ENCODE measurements around the gene SH3PXD2B. TPM values are rescaled to one million over a fixed set of nuclear protein-coding genes. Genes with fewer than 3 reads are reported as not detected.

The SH3PXD2B gene
- total and polyA plus RNA-seq, 2 of the 13 experiments (the other 11 are each of a cell fraction or from before 2014, with no cell fraction given): 3.4 to 4.6 TPM

DNA sequence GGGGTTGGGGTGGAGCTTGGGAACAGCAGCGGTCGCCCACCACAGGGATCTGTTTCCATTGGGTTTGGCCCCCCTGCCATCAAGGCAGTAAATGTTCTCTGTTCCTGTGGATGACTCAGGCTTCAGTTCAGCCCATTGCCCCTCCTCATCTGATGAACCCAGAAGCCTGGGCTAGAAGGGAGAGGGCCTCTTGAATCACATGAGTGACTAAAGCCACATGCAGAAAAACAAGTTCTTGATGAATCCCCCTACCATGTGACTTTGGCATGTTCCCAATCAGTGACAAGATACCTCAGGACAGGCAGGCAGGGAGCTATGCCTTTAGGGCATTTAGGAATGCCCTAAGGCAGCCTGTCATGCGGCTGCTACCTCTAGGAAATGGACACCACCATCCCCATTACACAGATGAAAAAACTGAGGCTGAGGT is 2.5 kb downstream of the SH3PXD2B start (continued):
- TF ChIP-seq, protein P1, sequence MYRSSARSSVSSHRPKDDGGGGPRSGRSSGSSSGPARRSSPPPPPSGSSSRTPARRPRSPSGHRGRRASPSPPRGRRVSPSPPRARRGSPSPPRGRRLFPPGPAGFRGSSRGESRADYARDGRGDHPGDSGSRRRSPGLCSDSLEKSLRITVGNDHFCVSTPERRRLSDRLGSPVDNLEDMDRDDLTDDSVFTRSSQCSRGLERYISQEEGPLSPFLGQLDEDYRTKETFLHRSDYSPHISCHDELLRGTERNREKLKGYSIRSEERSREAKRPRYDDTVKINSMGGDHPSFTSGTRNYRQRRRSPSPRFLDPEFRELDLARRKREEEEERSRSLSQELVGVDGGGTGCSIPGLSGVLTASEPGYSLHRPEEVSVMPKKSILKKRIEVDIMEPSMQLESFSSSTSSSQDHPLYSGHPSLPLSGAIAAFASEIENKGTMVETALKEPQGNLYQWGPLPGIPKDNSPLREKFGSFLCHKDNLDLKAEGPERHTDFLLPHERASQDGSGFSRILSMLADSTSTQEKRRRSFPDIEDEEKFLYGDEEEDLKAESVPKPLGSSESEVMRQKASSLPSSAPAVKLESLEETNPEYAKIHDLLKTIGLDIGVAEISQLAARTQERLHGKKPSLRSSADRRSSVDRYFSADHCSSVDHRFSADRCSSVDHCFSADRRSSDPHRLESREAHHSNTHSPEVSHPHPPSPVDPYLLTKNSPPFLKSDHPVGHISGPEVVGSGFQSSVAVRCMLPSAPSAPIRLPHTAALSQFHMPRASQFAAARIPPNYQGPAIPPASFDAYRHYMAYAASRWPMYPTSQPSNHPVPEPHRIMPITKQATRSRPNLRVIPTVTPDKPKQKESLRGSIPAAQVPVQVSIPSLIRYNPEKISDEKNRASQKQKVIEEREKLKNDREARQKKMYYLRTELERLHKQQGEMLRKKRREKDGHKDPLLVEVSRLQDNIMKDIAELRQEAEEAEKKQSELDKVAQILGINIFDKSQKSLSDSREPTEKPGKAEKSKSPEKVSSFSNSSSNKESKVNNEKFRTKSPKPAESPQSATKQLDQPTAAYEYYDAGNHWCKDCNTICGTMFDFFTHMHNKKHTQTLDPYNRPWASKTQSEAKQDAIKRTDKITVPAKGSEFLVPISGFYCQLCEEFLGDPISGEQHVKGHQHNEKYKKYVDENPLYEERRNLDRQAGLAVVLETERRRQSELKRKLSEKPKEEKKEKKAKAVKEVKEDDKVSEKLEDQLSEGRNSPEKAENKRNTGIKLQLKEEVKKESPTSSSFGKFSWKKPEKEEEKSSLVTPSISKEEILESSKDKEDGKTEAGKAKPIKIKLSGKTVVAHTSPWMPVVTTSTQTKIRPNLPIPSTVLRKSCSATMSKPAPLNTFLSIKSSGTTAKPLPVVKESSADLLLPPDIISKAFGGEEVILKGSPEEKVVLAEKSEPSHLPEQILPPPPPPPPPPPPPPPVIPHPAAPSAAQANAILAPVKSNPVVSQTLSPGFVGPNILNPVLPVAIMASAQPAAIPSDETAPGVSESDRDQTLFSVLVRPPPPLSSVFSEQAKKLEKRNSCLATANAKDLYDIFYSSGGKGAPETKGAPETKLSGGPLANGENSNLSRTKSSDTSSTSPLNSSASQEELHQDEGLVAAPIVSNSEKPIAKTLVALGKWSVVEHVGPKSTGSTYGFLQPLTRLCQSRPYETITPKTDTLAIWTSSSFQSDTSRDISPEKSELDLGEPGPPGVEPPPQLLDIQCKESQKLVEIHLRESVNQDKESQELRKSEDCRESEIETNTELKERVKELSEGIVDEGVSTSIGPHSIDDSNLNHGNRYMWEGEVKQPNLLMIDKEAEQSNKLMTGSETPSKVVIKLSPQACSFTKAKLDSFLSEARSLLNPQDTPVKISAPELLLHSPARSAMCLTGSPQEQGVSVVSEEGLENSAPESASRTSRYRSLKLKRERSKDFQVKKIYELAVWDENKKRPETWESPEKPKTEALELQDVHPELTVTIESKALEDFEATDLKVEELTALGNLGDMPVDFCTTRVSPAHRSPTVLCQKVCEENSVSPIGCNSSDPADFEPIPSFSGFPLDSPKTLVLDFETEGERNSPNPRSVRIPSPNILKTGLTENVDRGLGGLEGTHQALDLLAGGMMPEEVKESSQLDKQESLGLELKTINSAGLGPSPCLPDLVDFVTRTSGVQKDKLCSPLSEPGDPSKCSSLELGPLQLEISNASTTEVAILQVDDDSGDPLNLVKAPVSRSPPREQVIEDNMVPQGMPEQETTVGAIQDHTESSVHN (CRISPR knock-in tag; IDR thresholded peaks at IDR 0.05): no peak
- TF ChIP-seq ZNF768 (CRISPR knock-in tag; IDR thresholded peaks at IDR 0.05): 0 out of 2 replicates have a peak, but pooled peaks have one; percentile 11
- TF ChIP-seq ATAD3A (CRISPR knock-in tag; IDR thresholded peaks at IDR 0.05): no peak
- TF ChIP-seq, protein P2, sequence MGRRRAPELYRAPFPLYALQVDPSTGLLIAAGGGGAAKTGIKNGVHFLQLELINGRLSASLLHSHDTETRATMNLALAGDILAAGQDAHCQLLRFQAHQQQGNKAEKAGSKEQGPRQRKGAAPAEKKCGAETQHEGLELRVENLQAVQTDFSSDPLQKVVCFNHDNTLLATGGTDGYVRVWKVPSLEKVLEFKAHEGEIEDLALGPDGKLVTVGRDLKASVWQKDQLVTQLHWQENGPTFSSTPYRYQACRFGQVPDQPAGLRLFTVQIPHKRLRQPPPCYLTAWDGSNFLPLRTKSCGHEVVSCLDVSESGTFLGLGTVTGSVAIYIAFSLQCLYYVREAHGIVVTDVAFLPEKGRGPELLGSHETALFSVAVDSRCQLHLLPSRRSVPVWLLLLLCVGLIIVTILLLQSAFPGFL (CRISPR knock-in tag; IDR thresholded peaks at IDR 0.05): no peak
- TF ChIP-seq, protein P3, sequence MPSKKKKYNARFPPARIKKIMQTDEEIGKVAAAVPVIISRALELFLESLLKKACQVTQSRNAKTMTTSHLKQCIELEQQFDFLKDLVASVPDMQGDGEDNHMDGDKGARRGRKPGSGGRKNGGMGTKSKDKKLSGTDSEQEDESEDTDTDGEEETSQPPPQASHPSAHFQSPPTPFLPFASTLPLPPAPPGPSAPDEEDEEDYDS (CRISPR knock-in tag; IDR thresholded peaks at IDR 0.05): no peak
